ENCODE data around the gene AUTS2. TPM values are rescaled to one million over a fixed set of nuclear protein-coding genes. Genes with fewer than 3 reads are reported as not detected.

AUTS2 gene
- total and polyA plus RNA-seq, 10 donors: 6.1 to 54.8 (median 29.1) TPM

GRCh38 chr7:69735582-69735981 is 137.3 kb downstream of the AUTS2 start:
- Histone ChIP-seq H3K36me3 (no peaks in the 10 kb centered on the region), H3K9me3 (no peaks in the 10 kb centered on the region), H3K27me3 (replicated peaks in 1 of 7) (no peaks in the 10 kb centered on the region), H3K4me3 (no peak overlapping the region), H3K4me1 (peaks cover 0 to 25% (median 8%) of the 10 kb centered on the region in 6 donors), H3K27ac (no peak overlapping the region)
- intact Hi-C loops (cut with DNase I; ENCODE audit: low total_unique reads): no loop called here
- no peak for DNase-seq
- 88 to 96% (median 95%) methylated on average over 2 of the region's 2 CpGs for WGBS, 5 donors
- TF ChIP-seq CTCF (IDR thresholded peaks at IDR 0.05 in 8 of 11, conservative IDR thresholded peaks at IDR 0.05 in 3 of 11): no peak
- TF ChIP-seq POLR2A (IDR thresholded peaks at IDR 0.05): no peak
- no peak for TF ChIP-seq POLR2AphosphoS5 (IDR thresholded peaks at IDR 0.05)

- TF ChIP-seq POLR2A (IDR thresholded peaks at IDR 0.05) (no peak), POLR2AphosphoS5 (IDR thresholded peaks at IDR 0.05) (no peak), CTCF (IDR thresholded peaks at IDR 0.05 in 8 of 11, conservative IDR thresholded peaks at IDR 0.05 in 3 of 11) (no peak)
- intact Hi-C loops (cut with DNase I; ENCODE audit: low total_unique reads): no loop called here
- DNase-seq: no peak
- no peaks in the 10 kb centered on the region for H3K36me3 ChIP-seq
- peaks cover 0 to 25% (median 8%) of the 10 kb centered on the region in 6 donors for H3K4me1 ChIP-seq
- no peak overlapping the region for H3K4me3 ChIP-seq
- H3K27ac ChIP-seq: no peak overlapping the region
- no peaks in the 10 kb centered on the region for H3K9me3 ChIP-seq
- WGBS, 5 donors: 66 to 83% (median 79%) methylated on average over 3 of the region's 3 CpGs
- H3K27me3 ChIP-seq (replicated peaks in 1 of 7): no peaks in the 10 kb centered on the region
Observed at GRCh38 chr7:69736126-69736810, 138.0 kb downstream of the AUTS2 start.

- H3K27ac ChIP-seq: no peak overlapping the region
- H3K27me3 ChIP-seq (replicated peaks in 1 of 7): no peaks in the 10 kb centered on the region
- DNase-seq: no peak
- no peaks in the 10 kb centered on the region for H3K9me3 ChIP-seq
- peaks cover 0 to 25% (median 8%) of the 10 kb centered on the region in 6 donors for H3K4me1 ChIP-seq
- no peaks in the 10 kb centered on the region for H3K36me3 ChIP-seq
- no peak overlapping the region for H3K4me3 ChIP-seq
- 35 to 49% (median 43%) methylated on average over 4 of the region's 4 CpGs for WGBS, 5 donors
- intact Hi-C loops (cut with DNase I; ENCODE audit: low total_unique reads): no loop called here
- TF ChIP-seq POLR2A (IDR thresholded peaks at IDR 0.05) (no peak), POLR2AphosphoS5 (IDR thresholded peaks at IDR 0.05) (no peak), CTCF (IDR thresholded peaks at IDR 0.05 in 8 of 11, conservative IDR thresholded peaks at IDR 0.05 in 3 of 11) (no peak)
Observed at GRCh38 chr7:69738396-69738951, 140.2 kb downstream of the AUTS2 start.

GRCh38 chr7:69739190-69739589 is 140.9 kb downstream of the AUTS2 start:
- intact Hi-C loops (cut with DNase I; ENCODE audit: low total_unique reads): no loop called here
- no peaks in the 10 kb centered on the region for H3K36me3 ChIP-seq
- WGBS, 5 donors: 50 to 78% (median 74%) methylated on average over 1 of the region's 1 CpG
- H3K4me1 ChIP-seq: peaks cover 0 to 25% (median 8%) of the 10 kb centered on the region in 6 donors
- H3K9me3 ChIP-seq: no peaks in the 10 kb centered on the region
- H3K27ac ChIP-seq: no peak overlapping the region
- H3K4me3 ChIP-seq: no peak overlapping the region
- no peak for TF ChIP-seq POLR2A (IDR thresholded peaks at IDR 0.05)
- no peak for TF ChIP-seq CTCF (IDR thresholded peaks at IDR 0.05 in 8 of 11, conservative IDR thresholded peaks at IDR 0.05 in 3 of 11)
- TF ChIP-seq POLR2AphosphoS5 (IDR thresholded peaks at IDR 0.05): no peak
- H3K27me3 ChIP-seq (replicated peaks in 1 of 7): no peaks in the 10 kb centered on the region
- DNase-seq: no peak

All from spleen (tissue), 11 donors.